ENCODE data around the gene PDE7B. TPM values are rescaled to one million over a fixed set of nuclear protein-coding genes. Genes with fewer than 3 reads are reported as not detected.

PDE7B gene
- total and polyA plus RNA-seq, 4 donors, result 0.26 to 3.7 (median 1.8) TPM

DNA sequence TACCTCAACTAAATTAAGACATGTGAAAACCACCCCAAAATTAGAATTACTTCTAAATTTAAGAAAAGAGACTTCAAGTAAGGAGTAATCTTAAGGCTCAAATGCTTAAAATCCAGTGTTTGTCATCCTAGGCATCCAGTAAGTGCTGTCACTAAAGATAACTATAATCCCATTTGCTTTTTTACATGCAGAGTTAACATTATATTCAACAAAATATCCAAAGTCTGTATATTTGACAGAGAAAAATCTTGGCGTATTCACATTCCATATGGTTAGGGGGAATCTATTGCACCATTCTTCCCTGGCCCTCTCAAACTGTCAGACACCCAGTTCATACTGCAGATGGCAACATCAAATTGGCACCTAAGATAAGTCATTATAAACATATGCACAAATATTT, 381.2 kb downstream of the PDE7B start:
- DNase-seq (no peak), ATAC-seq (ENCODE audit: insufficient read depth, low FRiP score) (no peak)
- no peak overlapping the region for H3K27ac ChIP-seq (ENCODE audit: low read depth in 1 of 2, low read length in 1 of 2)
- peaks cover 0 to 1% (median 0%) of the 10 kb centered on the region in 5 donors for H3K4me1 ChIP-seq (ENCODE audit: control insufficient read depth in 5 of 5, insufficient read depth in 5 of 5, low read length in 5 of 5)
- TF ChIP-seq, protein P1, sequence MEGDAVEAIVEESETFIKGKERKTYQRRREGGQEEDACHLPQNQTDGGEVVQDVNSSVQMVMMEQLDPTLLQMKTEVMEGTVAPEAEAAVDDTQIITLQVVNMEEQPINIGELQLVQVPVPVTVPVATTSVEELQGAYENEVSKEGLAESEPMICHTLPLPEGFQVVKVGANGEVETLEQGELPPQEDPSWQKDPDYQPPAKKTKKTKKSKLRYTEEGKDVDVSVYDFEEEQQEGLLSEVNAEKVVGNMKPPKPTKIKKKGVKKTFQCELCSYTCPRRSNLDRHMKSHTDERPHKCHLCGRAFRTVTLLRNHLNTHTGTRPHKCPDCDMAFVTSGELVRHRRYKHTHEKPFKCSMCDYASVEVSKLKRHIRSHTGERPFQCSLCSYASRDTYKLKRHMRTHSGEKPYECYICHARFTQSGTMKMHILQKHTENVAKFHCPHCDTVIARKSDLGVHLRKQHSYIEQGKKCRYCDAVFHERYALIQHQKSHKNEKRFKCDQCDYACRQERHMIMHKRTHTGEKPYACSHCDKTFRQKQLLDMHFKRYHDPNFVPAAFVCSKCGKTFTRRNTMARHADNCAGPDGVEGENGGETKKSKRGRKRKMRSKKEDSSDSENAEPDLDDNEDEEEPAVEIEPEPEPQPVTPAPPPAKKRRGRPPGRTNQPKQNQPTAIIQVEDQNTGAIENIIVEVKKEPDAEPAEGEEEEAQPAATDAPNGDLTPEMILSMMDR (IDR thresholded peaks at IDR 0.05; ENCODE audit: control extremely low read depth, extremely low read depth), result no peak
- no peak overlapping the region for H3K9ac ChIP-seq (ENCODE audit: insufficient read depth in 1 of 2, low read length in 2 of 2)
- no peaks in the 10 kb centered on the region for H3K27me3 ChIP-seq (ENCODE audit: control insufficient read depth in 3 of 3, insufficient read depth in 3 of 3, low read length in 2 of 3)
- no peak overlapping the region for H3K4me3 ChIP-seq
- 94 to 99% methylated on average over 1 of the region's 1 CpG for WGBS, 2 donors
- H3K9me3 ChIP-seq (ENCODE audit: control insufficient read depth in 4 of 4, insufficient read depth in 3 of 4, low read length in 3 of 4), result no peaks in the 10 kb centered on the region
- no peaks in the 10 kb centered on the region for H3K36me3 ChIP-seq (ENCODE audit: control insufficient read depth in 4 of 4, insufficient read depth in 4 of 4, low read length in 4 of 4)

DNA sequence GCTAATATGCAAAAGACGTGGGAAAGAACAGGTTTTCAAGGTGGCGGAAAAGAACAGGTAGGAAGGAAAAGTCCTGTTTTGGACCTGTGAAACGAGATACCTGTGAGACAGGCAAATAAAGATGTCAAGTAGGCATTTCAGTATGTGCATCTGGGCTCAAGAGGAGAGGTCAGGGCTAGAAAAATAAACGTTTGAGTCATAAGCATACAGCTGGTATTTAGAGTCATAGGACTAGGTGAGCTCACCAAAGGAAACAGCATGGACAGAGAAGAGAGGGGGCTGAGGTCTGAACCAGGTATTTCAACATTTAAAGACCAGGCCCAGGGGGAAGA, 383.7 kb downstream of the PDE7B start:
- Histone ChIP-seq H3K9ac (ENCODE audit: insufficient read depth in 1 of 2, low read length in 2 of 2) (no peak overlapping the region), H3K4me1 (ENCODE audit: control insufficient read depth in 5 of 5, insufficient read depth in 5 of 5, low read length in 5 of 5) (peaks cover 0 to 1% (median 0%) of the 10 kb centered on the region in 5 donors), H3K27ac (ENCODE audit: low read depth in 1 of 2, low read length in 1 of 2) (no peak overlapping the region), H3K27me3 (ENCODE audit: control insufficient read depth in 3 of 3, insufficient read depth in 3 of 3, low read length in 2 of 3) (no peaks in the 10 kb centered on the region), H3K9me3 (ENCODE audit: control insufficient read depth in 4 of 4, insufficient read depth in 3 of 4, low read length in 3 of 4) (no peaks in the 10 kb centered on the region), H3K4me3 (no peak overlapping the region), H3K36me3 (ENCODE audit: control insufficient read depth in 4 of 4, insufficient read depth in 4 of 4, low read length in 4 of 4) (no peaks in the 10 kb centered on the region)
- TF ChIP-seq, protein P1 (IDR thresholded peaks at IDR 0.05; ENCODE audit: control extremely low read depth, extremely low read depth), result no peak
- 73 to 81% methylated on average over 4 of the region's 4 CpGs for whole genome bisulfite sequencing, 2 donors
- ATAC-seq (ENCODE audit: insufficient read depth, low FRiP score), result no peak
- DNase-seq, result no peak

DNA sequence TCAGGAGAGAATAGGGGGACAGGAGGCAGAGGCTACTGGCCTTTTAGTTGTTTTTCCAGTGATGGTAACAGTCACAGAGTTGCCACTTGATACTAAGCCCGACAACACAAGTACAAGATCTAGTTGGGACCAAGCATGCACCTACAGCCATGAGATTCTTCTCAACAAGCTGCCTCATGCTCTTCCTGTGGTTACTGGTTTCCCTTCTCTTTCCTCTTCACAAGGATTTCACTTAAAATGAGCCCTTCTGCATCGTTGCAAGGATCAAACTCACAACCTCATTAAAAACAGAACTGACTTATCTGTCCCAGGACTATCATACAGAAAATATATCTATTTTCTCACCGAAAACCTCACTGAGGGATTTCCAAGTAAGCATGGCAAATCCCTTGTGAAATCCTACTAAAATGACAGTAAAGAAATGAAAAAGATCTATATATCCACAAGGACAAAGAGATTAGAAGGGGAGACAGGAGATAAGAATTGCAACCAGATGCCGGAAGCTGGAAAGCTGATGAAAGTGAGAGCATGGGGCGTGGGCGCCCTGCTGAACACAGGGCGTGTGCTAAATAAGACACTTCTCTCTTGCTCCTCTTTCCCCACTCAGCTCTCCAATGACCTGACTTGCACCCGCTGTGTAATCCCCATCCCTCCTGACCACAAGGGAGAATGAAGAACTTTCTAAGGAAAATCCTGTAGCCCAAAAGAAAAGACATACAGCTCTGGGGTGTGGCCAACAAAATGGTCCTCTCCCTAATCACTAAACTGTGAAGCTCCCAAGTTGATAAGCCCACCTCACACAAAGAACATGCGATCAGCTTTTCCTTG, 385.2 kb downstream of the PDE7B start:
- Histone ChIP-seq H3K4me1 (ENCODE audit: control insufficient read depth in 5 of 5, insufficient read depth in 5 of 5, low read length in 5 of 5) (peaks cover 0 to 1% (median 0%) of the 10 kb centered on the region in 5 donors), H3K9me3 (ENCODE audit: control insufficient read depth in 4 of 4, insufficient read depth in 3 of 4, low read length in 3 of 4) (no peaks in the 10 kb centered on the region), H3K27me3 (ENCODE audit: control insufficient read depth in 3 of 3, insufficient read depth in 3 of 3, low read length in 2 of 3) (no peaks in the 10 kb centered on the region), H3K27ac (ENCODE audit: low read depth in 1 of 2, low read length in 1 of 2) (no peak overlapping the region), H3K9ac (ENCODE audit: insufficient read depth in 1 of 2, low read length in 2 of 2) (no peak overlapping the region), H3K36me3 (ENCODE audit: control insufficient read depth in 4 of 4, insufficient read depth in 4 of 4, low read length in 4 of 4) (no peaks in the 10 kb centered on the region), H3K4me3 (no peak overlapping the region)
- 46 to 73% methylated on average over 9 of the region's 9 CpGs for WGBS, 2 donors
- no peak for DNase-seq
- TF ChIP-seq, protein P1 (IDR thresholded peaks at IDR 0.05; ENCODE audit: control extremely low read depth, extremely low read depth), result no peak
- ATAC-seq (ENCODE audit: insufficient read depth, low FRiP score), result peak; percentile 58

All from lung (tissue), 12 donors.